Transverse colon (tissue), 4 donors: Measurements from ENCODE around the gene TRABD2B.

Experiments used
- CTCF ChIP-seq, 5 experiments: fragments of 200-600 bp in 3 of 5; fragments of 450-650 bp in 2 of 5; sonication (generic) in 3 of 5; IDR thresholded peaks; 1 replicate in 2 of 5; 2 replicates in 3 of 5; pipeline ENCODE4 v1.5.1; 2016 to 2017; ENCODE audit warnings: antibody characterized with exemption in 5 of 5, inconsistent platforms in 3 of 5, mild to moderate bottlenecking in 2 of 5, moderate library complexity in 1 of 5
- POLR2A ChIP-seq: fragments of 450-650 bp; IDR thresholded peaks from one replicate; pipeline ENCODE4 v1.6.1; 2016; ENCODE audit warnings: antibody characterized with exemption, mild to moderate bottlenecking, moderate library complexity
- POLR2AphosphoS5 ChIP-seq, 3 donors: sonication (generic); formaldehyde crosslinking; IDR thresholded peaks; one replicate each; pipeline ENCODE4 v1.6.1; 2016; ENCODE audit warnings: antibody characterized with exemption in 3 of 3

- TF ChIP-seq POLR2AphosphoS5 (IDR thresholded peaks at IDR 0.05) (no peak), CTCF (IDR thresholded peaks at IDR 0.05) (no peak), POLR2A (no peak)
Measured at GRCh38 chr1:47917687-47918086, 79.5 kb downstream of the TRABD2B start.
